KMS-11 (cell line): Measurements from ENCODE around the gene MON1B.

Experiments used
- H2AFZ ChIP-seq: fragments of 200-600 bp; sonication (generic); 2 replicates; pipeline ENCODE4 v1.6.1; 2016; ENCODE audit warnings: antibody characterized with exemption, mixed run types, low read depth
- H3K27ac ChIP-seq: fragments of 200-600 bp; sonication (generic); 2 replicates; pipeline ENCODE4 v1.6.1; 2016; ENCODE audit warnings: mild to moderate bottlenecking, mixed run types
- H3K27me3 ChIP-seq: fragments of 200-600 bp; sonication (generic); 2 replicates; pipeline ENCODE4 v1.6.1; 2017; ENCODE audit warnings: mild to moderate bottlenecking, low read depth, mixed run types, moderate library complexity; ENCODE audit not compliant: insufficient read depth
- H3K36me3 ChIP-seq: fragments of 200-600 bp; sonication (generic); 2 replicates; pipeline ENCODE4 v1.6.1; 2017; ENCODE audit warnings: mild to moderate bottlenecking, mixed run types; ENCODE audit not compliant: insufficient read depth
- H3K4me1 ChIP-seq: fragments of 200-600 bp; sonication (generic); 2 replicates; pipeline ENCODE4 v1.6.1; 2016; ENCODE audit warnings: mild to moderate bottlenecking, low read depth, mixed run types; ENCODE audit not compliant: poor library complexity, severe bottlenecking
- H3K4me2 ChIP-seq: fragments of 200-600 bp; sonication (generic); 2 replicates; pipeline ENCODE4 v1.7.0; 2016; ENCODE audit warnings: mild to moderate bottlenecking, mixed run types
- H3K4me3 ChIP-seq: fragments of 200-600 bp; sonication (generic); IDR thresholded peaks from 2 replicates; pipeline ENCODE4 v1.6.1; 2017; ENCODE audit warnings: low read depth, low read length, mixed read lengths; ENCODE audit not compliant: insufficient read depth
- H3K79me2 ChIP-seq: fragments of 200-600 bp; sonication (generic); 2 replicates; pipeline ENCODE4 v1.6.1; 2016; ENCODE audit warnings: low read depth, mixed run types; ENCODE audit not compliant: insufficient read depth
- H3K9ac ChIP-seq: fragments of 200-600 bp; sonication (generic); 2 replicates; pipeline ENCODE4 v1.6.1; 2016; ENCODE audit warnings: mild to moderate bottlenecking, mixed run types
- H4K20me1 ChIP-seq: fragments of 200-600 bp; sonication (generic); 2 replicates; pipeline ENCODE4 v1.6.1; 2016; ENCODE audit warnings: mild to moderate bottlenecking, mixed run types; ENCODE audit not compliant: insufficient read depth
- TF ChIP-seq, protein P1 (sequence below): fragments of 200-600 bp; sonication (generic); conservative IDR thresholded peaks from 2 replicates; pipeline ENCODE4 v1.6.1; 2017; ENCODE audit warnings: low read depth, mild to moderate bottlenecking, antibody characterized with exemption, low read length, moderate library complexity, mixed read lengths

MON1B gene

DNA sequence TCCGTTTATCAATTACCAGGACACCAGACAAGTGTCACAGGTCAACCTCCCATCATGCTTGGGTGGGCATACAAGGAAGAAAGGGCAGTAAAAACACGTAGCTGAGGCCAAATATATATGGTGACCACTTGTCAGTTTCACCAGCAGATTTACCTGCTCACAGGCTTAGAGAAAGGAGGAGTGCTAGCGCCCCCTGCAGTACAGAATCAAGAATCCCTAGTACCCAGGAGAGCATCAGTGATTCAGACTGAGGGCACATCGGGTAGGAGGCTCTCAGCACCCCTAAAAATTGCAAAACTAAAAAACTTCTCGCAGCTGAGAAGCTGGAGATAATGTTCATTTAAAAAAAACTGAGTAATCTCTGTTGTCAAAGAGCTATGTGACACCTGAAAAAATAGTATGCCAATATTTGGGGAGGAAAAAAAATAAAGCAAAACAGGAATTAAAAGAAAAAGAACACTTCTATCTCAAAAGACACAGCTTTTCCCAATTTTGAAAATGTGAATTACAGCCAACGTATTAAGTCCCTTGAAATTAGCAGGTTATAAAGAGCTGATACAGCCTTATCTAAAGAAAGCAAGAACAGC is 21.2 kb upstream of the MON1B start:
- H3K36me3 ChIP-seq: no peaks in the 10 kb centered on the region
- H4K20me1 ChIP-seq: no peaks in the 10 kb centered on the region
- H3K27me3 ChIP-seq: no peaks in the 10 kb centered on the region
- H3K27ac ChIP-seq: no peak overlapping the region
- TF ChIP-seq, protein P1, sequence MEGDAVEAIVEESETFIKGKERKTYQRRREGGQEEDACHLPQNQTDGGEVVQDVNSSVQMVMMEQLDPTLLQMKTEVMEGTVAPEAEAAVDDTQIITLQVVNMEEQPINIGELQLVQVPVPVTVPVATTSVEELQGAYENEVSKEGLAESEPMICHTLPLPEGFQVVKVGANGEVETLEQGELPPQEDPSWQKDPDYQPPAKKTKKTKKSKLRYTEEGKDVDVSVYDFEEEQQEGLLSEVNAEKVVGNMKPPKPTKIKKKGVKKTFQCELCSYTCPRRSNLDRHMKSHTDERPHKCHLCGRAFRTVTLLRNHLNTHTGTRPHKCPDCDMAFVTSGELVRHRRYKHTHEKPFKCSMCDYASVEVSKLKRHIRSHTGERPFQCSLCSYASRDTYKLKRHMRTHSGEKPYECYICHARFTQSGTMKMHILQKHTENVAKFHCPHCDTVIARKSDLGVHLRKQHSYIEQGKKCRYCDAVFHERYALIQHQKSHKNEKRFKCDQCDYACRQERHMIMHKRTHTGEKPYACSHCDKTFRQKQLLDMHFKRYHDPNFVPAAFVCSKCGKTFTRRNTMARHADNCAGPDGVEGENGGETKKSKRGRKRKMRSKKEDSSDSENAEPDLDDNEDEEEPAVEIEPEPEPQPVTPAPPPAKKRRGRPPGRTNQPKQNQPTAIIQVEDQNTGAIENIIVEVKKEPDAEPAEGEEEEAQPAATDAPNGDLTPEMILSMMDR: peak; percentile 99
- H3K4me2 ChIP-seq: no peak overlapping the region
- H3K4me3 ChIP-seq: no peak overlapping the region
- no peak overlapping the region for H3K9ac ChIP-seq
- no peak overlapping the region for H2AFZ ChIP-seq
- H3K79me2 ChIP-seq: 0 out of 2 replicates have a peak, but pooled peaks cover 6% of the 10 kb centered on the region
- H3K4me1 ChIP-seq: peaks cover 7% of the 10 kb centered on the region

DNA sequence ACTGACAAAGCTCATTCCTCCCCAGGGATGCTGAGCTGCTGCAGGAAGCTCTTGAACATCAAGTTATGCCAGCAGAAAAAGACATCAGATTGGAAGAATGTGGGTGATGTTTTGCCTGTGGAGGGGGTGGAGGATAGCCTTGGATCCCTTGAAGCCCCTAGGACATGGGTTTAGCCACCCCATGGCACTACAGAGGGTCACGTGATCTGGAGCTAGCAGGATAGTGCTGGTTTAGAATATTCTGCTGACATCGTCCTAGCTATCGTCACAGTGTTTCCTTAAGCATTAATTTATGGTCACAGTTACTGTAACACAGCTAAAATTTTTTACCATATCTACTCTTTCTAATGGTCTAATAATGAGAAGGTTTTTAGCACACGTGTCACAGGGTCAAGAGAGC is 20.2 kb upstream of the MON1B start:
- no peaks in the 10 kb centered on the region for H4K20me1 ChIP-seq
- H3K27ac ChIP-seq: no peak overlapping the region
- no peak overlapping the region for H3K4me3 ChIP-seq
- no peak overlapping the region for H2AFZ ChIP-seq
- no peaks in the 10 kb centered on the region for H3K79me2 ChIP-seq
- H3K36me3 ChIP-seq: no peaks in the 10 kb centered on the region
- no peak overlapping the region for H3K4me2 ChIP-seq
- TF ChIP-seq, protein P1: no peak
- no peak overlapping the region for H3K9ac ChIP-seq
- H3K27me3 ChIP-seq: no peaks in the 10 kb centered on the region
- no peaks in the 10 kb centered on the region for H3K4me1 ChIP-seq

DNA sequence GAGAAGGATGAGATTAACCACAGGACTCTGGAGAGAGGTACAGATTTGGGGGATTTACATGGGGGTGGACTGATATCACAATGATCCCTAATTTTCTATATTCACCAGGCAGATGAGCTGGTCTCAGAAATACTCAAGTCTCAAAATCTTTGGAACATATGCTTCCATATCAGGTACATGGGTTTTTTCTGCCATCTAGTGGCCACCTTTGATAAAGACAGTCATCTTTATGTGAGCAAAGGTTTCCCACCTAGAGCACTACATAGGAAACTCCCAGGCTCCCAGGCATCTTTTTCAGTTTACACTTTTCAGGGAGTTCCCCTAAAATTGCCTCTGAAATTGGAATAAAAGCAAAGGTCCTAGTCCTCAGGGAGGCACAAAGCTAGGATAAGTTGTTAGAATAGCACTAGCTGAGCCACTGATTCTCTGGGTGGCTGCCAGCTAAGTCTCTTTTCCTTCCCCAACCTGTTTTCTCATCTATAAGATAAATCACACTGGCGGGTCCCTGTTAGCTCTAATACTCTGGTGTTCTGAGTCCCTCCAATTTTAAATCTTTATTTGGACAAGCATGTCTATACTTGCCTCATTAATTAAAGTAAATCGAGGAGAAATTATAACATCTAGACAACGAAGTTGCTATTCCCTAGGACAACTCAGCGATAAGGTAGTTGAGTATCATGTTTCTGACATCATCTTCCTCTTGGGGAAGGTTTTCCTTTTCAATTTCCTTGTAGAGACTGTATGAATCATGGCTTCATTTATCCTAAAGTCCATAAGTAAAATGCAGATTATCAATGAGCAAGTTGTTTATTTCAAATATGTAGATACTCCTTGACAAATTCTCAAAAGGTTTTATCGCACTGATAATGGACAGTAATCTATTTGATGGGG is 19.0 kb upstream of the MON1B start:
- no peaks in the 10 kb centered on the region for H3K27me3 ChIP-seq
- no peak overlapping the region for H3K4me2 ChIP-seq
- H3K36me3 ChIP-seq: no peaks in the 10 kb centered on the region
- H3K79me2 ChIP-seq: no peaks in the 10 kb centered on the region
- H3K4me3 ChIP-seq: no peak overlapping the region
- no peak overlapping the region for H2AFZ ChIP-seq
- TF ChIP-seq, protein P1: peak; percentile 97
- H3K27ac ChIP-seq: no peak overlapping the region
- H4K20me1 ChIP-seq: no peaks in the 10 kb centered on the region
- H3K9ac ChIP-seq: no peak overlapping the region
- no peaks in the 10 kb centered on the region for H3K4me1 ChIP-seq

DNA sequence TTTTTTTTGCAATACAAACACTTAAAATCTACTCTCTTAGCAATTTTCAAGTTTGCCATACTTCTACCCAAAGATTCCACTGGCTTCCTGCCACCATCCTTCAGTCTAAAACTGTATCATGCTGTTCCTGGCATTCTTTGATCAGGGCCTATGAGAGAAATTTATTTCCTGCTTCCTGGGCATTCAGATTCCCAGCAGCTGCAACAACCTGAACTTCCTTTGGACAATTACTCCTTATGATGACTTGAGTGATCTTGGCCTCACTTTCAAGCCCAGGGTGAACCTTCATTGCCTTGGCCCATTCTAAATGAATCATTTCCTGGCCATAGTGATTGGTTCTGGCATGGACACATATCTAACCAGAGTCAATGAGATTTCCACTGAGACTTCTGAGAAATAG is 18.0 kb upstream of the MON1B start:
- H3K79me2 ChIP-seq: no peaks in the 10 kb centered on the region
- no peak overlapping the region for H2AFZ ChIP-seq
- no peak overlapping the region for H3K4me3 ChIP-seq
- H4K20me1 ChIP-seq: no peaks in the 10 kb centered on the region
- no peak overlapping the region for H3K4me2 ChIP-seq
- no peaks in the 10 kb centered on the region for H3K36me3 ChIP-seq
- H3K27me3 ChIP-seq: no peaks in the 10 kb centered on the region
- TF ChIP-seq, protein P1: no peak
- H3K27ac ChIP-seq: no peak overlapping the region
- H3K4me1 ChIP-seq: no peaks in the 10 kb centered on the region
- H3K9ac ChIP-seq: no peak overlapping the region
